Embryonic facial prominence (tissue), 1 donor: Measurements from ENCODE around the gene CABP4.
"Not testable (repeated sequence)": the region's sequence is repeated elsewhere in the genome, so short reads cannot be mapped to it uniquely, and the experiment has no call there.

Experiments
- DNase-seq: peaks from one replicate; pipeline ENCODE4 v3.0.0-alpha.2; 2016; ENCODE audit errors: extremely low spot score

Gene CABP4

GRCh38 chr11:67482275-67482826 is 27.2 kb downstream of the CABP4 start:
- DNase-seq = no peak

GRCh38 chr11:67482827-67483798 is 28.0 kb downstream of the CABP4 start, which contains the start of gene AIP:
AIP (plus strand) TSS chr11:67483026; CDS start chr11:67483159, 133 bp downstream.
- DNase-seq = peak; percentile 95

DNA sequence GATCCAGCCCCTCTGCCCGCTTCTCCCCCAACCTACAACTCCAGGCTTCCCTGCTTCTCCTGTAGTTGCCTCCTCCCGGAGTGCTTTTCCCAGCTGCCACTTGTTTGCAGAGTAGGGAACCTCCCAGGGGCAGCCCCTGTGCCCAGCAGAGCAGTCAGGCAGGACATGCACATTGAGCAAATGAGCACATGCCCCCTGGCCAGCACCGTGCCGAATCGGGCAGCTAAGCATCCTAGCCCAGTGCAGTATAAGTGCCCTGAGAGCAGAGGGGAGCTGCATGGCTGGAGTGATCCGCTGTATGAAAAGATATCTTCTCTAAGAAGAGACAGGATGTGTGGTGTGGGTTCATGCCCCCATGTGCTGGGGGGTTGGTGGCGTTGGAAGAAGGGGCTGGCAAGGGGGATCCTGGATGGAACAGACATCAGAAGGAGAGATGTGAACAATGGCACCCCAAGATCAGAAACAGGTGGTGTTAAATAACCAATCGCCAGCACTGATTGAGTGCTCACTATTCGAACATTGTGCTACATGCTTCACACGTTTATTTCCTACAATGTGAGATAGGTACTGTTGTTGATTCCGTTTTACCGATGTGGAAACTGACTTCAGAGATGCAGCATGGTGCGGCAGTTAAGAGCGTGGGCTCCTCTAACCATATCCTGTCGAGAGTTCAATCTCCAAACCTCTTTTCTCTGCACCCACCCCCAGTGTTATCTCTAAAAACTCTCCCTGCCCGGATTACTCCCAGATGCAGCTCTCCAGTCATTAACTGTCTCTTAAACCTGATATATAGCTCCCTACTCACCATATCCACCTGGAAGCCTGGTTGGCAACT is 28.9 kb downstream of the CABP4 start:
- no peak for DNase-seq

GRCh38 chr11:67484847-67485311 is 29.7 kb downstream of the CABP4 start:
- no peak for DNase-seq

GRCh38 chr11:67485873-67486361 is 30.8 kb downstream of the CABP4 start:
- not testable (repeated sequence) for DNase-seq

DNA sequence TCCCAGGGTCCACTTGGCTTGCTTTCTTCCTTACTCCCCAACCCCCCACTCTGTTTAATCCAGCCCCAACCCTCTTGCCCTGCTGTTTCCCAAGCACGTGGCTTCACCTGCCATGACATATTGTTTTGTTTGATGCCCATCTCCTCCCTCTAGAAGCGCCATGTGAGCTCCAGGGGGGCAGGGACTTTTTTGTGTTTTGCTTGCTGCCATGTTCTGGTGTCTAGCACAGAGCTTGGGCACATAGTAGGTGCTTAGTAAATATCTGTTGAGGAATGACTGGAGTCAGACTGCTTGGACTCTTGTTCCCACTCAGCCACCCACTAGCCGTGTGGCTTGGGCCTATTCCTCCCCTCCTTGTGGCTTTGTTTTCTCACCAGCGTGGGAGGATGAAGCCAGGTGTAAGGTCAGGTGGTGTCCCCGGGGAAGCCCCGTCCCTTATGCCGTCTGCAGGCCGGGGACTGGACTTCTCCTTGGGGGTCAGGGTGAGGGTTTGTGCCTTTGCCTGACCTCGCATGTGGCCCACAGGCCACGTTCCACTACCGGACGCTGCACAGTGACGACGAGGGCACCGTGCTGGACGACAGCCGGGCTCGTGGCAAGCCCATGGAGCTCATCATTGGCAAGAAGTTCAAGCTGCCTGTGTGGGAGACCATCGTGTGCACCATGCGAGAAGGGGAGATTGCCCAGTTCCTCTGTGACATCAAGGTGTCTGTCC is 31.5 kb downstream of the CABP4 start:
- no peak for DNase-seq

DNA sequence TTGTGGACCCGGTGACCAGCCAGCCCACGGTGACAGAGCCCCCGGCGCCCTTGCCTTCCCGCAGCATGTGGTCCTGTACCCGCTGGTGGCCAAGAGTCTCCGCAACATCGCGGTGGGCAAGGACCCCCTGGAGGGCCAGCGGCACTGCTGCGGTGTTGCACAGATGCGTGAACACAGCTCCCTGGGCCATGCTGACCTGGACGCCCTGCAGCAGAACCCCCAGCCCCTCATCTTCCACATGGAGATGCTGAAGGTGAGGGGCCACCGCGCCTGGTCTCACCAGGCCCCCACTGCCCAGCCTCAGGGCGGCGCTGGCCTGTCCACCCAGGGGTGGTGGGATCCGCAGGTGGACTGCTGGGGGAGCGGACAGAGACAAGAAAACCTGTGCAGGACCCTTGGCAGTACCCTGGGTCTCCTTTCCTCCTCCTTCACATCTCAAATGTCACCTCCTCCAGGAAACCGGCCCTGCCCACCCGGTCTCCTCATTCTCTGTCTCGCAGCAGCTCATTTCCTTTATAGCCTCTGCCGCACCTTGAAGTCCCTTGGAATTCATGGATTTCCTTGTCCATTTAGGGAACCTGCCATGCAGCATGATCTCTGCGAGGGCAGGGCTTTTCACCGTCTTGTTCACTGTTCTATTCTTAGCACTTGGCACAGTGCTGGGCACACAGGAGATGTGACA is 34.2 kb downstream of the CABP4 start:
- DNase-seq = no peak

GRCh38 chr11:67489885-67490726 is 35.0 kb downstream of the CABP4 start:
- DNase-seq = no peak

GRCh38 chr11:67490727-67491065 is 35.5 kb downstream of the CABP4 start:
- DNase-seq = no peak

- no peak for DNase-seq
Measured at GRCh38 chr11:67491276-67492068, 36.3 kb downstream of the CABP4 start.

GRCh38 chr11:67492069-67492727 is 37.0 kb downstream of the CABP4 start:
- no peak for DNase-seq

DNA sequence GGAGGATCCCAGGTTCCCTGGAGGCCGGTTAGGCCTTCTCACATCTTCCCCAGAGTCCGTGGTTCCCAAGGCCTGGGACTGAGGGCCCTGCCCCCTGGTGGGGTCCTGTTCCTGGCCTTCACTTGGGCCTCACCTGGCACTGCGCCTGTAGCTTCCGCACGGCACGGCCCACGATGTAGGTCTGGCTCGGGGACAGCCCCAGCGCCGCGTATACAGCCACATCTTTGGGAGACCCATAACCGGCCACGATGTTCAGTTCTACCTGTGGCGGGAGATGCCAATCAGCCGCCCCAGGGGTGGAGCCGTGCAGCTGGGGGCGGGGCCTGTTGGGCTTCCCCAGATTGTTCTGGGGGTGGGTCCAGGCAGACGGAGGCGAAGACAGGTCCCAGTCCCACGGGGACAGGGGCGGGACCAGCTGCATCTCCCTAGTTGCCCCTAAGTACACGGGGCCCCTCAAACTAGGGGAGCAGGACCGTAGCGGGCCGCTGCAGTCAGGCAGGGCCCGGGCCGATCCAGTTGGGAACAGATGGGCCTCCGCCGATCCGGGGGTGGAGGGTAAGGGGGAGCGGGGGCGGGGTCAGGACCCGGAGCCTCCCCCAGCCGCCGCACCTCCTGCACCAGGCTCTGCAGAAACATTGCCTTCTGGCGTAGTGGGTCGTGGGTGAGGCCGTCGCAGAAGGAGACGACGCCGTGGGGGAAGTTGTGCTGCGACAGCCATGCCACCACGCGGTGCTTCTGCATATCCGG is 37.8 kb downstream of the CABP4 start:
- no peak for DNase-seq

DNA sequence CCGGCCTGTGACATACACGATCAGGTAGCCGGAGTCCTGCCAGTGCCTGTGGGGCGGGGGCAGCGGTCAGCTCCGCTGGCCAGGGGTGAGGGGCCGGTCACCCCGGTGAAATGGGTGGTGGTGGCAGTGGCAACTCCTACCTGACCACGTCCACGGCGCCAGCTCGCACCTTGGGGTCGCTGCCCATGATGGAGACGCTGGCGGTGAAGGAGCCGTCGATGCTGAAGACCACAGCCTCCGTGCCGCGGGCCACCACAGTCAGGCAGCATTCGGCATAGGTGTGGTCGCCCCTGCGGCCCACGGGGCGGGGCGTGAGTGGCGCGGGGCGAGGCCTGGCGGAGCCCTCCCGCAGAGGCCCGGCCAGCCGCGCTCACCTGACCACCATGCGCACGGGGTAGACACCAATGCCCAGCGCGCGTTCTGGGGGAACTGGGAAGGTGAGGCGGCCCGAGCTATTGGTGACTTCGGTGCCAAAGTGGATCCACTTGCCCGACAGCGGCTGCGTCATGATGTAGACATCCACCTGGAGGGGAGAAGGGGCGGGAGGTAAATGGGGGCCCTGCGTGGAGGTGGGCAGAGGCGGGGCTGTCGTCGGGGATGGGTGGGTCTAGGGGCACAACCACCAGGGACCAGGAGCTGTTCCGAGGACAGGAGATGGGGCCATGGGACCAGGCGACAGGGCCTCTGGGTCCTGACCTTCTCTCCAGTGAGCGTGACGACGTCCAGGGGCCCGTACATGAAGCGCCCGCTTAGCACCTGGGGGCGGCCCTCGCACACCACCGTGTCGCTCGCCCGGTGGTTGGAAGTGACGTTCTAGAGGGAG is 38.6 kb downstream of the CABP4 start:
- no peak for DNase-seq

- no peak for DNase-seq
Measured at GRCh38 chr11:67494371-67495233, 39.4 kb downstream of the CABP4 start.

GRCh38 chr11:67495234-67496005 is 40.3 kb downstream of the CABP4 start:
- DNase-seq = no peak
